ENCODE measurements around the gene PRKN. TPM values are rescaled to one million over a fixed set of nuclear protein-coding genes. Genes with fewer than 3 reads are reported as not detected.

Gene PRKN
- total and polyA plus RNA-seq, 2 donors (not counting 3 experiments of a cell fraction or from before 2014, with no cell fraction given) = 0.06 TPM; not detected in 1

GRCh38 chr6:162702446-162702845, 25.1 kb downstream of the PRKN start:
- BruUV-seq (replicated peaks) = no TSS peak
- FAIRE-seq (no peak), DNase-seq (ENCODE audit: low read depth, low spot score) (no peak)
- Histone ChIP-seq H3K27me3 (ENCODE audit: control insufficient read depth in 2 of 2, insufficient read depth in 2 of 2, low read length in 2 of 2) (no peaks in the 10 kb centered on the region), H3K79me2 (ENCODE audit: control insufficient read depth, insufficient read depth, low read length) (no peaks in the 10 kb centered on the region), H3K36me3 (ENCODE audit: control insufficient read depth in 2 of 2, extremely low read depth in 1 of 2, insufficient read depth in 2 of 2, low read length in 2 of 2) (no peaks in the 10 kb centered on the region), H3K4me1 (ENCODE audit: control insufficient read depth, extremely low read depth, insufficient read depth, low read length) (no peaks in the 10 kb centered on the region), H3K4me2 (ENCODE audit: insufficient read depth, low read length) (no peak overlapping the region), H3K9me3 (replicated peaks; ENCODE audit: control insufficient read depth, insufficient read depth, low read length) (no peaks in the 10 kb centered on the region), H2AFZ (ENCODE audit: low read depth, low read length) (no peak overlapping the region), H3K9ac (replicated peaks; ENCODE audit: extremely low read depth, insufficient read depth, low read length) (no peak overlapping the region), H3K9me1 (replicated peaks; ENCODE audit: control insufficient read depth, extremely low read depth, insufficient read depth, low read length) (no peaks in the 10 kb centered on the region), H4K20me1 (replicated peaks; ENCODE audit: control insufficient read depth, extremely low read depth, insufficient read depth, low read length) (no peaks in the 10 kb centered on the region), H3K4me3 (replicated peaks in 1 of 3; ENCODE audit: insufficient read depth in 1 of 3, low read depth in 1 of 3, low read length in 3 of 3) (no peak overlapping the region), H3K27ac (ENCODE audit: insufficient read depth, low read depth, low read length) (no peak overlapping the region)
- dilution Hi-C loops (cut with MboI; ENCODE audit: extremely low pct_ligation_motif_present, low sequenced_read_pairs) (no loop called here), intact Hi-C loops (cut with micrococcal nuclease) (no loop called here)
- ChIA-PET POLR2A (no interaction called here), CTCF (interaction anchor here (0.6 kb wide), 1 partner anchor 1484 kb away, joined by 3 read pairs; no protein-coding TSS in a partner anchor)
- TF ChIP-seq POLR2AphosphoS5 (IDR thresholded peaks at IDR 0.05; ENCODE audit: insufficient read depth, low read depth, low read length) (no peak), GATA2 (IDR thresholded peaks at IDR 0.05; ENCODE audit: insufficient read depth, insufficient read length, low read depth, low read length) (no peak), JUN (IDR thresholded peaks at IDR 0.05; ENCODE audit: borderline replicate concordance, insufficient read depth, insufficient read length, low read depth) (no peak), POLR2A (IDR thresholded peaks at IDR 0.05; ENCODE audit: low read depth, low read length) (no peak), CTCF (IDR thresholded peaks at IDR 0.05; ENCODE audit: extremely low read depth in 1 of 2, insufficient read depth in 1 of 2, low read depth in 1 of 2, low read length in 2 of 2) (no peak), EZH2 (IDR thresholded peaks at IDR 0.05; ENCODE audit: borderline replicate concordance, low read depth, low read length, severe bottlenecking) (no peak), MYC (IDR thresholded peaks at IDR 0.05; ENCODE audit: low read depth, low read length) (no peak)
- TF ChIP-seq, protein P1, sequence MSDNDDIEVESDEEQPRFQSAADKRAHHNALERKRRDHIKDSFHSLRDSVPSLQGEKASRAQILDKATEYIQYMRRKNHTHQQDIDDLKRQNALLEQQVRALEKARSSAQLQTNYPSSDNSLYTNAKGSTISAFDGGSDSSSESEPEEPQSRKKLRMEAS (IDR thresholded peaks at IDR 0.05; ENCODE audit: insufficient read depth, insufficient read length) = no peak

All from endothelial cell of umbilical vein (primary cell).